CD4-positive, alpha-beta T cell treated with Interleukin-21 for 1 hour (primary cell): ENCODE results near the gene LURAP1L.

Source experiments
- DNase-seq: peaks from one replicate; pipeline ENCODE4 v3.0.0-alpha.2; 2020

The LURAP1L gene

GRCh38 chr9:12813960-12814876 is 39.4 kb downstream of the LURAP1L start:
- no peak for DNase-seq

- no peak for DNase-seq
Observed at GRCh38 chr9:12814877-12815237, 40.0 kb downstream of the LURAP1L start.

DNA sequence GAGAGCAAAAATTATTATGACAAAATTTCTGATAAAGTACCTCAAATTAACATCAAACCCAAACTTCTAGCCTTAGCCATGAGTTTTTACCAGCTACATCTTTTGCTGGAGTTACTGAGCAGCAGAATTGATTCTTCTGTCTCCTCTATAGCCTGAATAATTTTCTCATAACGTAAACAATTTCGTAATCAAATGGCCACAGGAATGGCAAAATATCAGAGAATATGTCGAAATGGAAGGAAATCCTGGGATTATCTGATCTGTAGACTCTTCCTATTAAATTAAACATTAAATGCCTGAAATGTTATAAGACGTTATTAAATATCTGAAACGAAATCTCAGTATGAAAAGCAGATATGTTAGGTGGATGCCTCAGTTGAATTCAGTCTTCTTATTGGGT is 41.1 kb downstream of the LURAP1L start:
- no peak for DNase-seq

DNA sequence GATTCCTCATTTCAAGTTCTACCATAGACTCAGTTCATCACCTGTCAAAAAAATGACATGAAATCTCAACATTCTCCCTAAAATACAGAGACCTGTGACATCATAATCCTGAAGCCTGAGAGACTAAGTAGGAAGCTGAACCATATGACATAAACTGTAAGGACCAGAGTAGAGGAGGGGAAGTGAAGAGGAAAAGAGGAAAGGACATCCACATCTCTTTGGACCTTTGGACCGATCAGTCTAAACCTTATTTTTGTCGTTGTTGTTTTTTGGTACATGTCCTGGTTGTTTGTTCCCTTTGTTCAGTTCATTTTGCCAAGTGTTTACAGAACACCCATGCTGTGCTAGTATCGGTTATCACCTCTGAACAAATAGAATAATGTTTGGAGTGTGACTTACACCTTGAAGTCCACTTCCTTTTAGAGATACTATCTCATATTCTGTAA is 41.9 kb downstream of the LURAP1L start:
- DNase-seq = no peak

DNA sequence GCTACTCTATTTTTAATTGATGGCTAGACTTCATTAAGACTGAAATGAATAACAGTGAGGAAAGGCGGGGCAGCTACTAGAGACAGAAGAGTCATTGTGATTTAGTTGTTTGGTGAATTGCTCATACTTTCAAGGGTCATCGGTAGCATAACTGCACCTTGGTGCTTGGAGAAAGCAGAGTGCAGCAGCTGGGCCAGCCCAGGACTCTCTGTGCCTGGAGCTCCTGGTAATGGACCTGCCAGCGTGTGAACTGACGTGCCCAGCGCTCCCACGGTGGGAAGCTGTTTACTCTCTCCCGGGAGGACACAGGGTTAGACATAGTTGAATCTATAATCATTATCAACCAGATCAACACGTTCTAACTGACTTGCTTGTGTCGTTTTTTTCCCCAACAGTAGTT is 42.9 kb downstream of the LURAP1L start:
- DNase-seq = no peak

GRCh38 chr9:12818431-12819000 is 43.7 kb downstream of the LURAP1L start:
- DNase-seq = no peak

- no peak for DNase-seq
Observed at GRCh38 chr9:12819436-12820185, 44.8 kb downstream of the LURAP1L start.

DNA sequence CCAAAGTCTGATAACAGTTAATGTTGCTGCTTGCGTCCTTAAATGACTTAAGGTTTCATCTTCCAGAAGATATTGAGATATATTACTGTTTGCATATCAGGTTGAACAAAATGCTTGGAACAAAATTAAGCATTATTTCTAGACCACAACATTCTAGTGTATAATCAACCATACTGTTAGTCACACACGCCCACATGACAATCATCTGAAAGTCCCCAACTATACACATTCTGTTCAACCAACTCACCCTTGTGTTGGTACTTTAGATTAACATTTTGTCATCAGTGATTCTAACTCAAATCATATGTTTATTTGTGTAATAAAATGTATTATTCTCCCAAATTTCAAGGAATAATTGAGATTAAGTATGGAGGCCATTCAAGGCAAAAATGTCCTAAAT is 47.3 kb downstream of the LURAP1L start:
- DNase-seq = no peak

- no peak for DNase-seq
Observed at GRCh38 chr9:12826924-12827565, 52.2 kb downstream of the LURAP1L start.

GRCh38 chr9:12833701-12834100 is 58.9 kb downstream of the LURAP1L start:
- DNase-seq = no peak

DNA sequence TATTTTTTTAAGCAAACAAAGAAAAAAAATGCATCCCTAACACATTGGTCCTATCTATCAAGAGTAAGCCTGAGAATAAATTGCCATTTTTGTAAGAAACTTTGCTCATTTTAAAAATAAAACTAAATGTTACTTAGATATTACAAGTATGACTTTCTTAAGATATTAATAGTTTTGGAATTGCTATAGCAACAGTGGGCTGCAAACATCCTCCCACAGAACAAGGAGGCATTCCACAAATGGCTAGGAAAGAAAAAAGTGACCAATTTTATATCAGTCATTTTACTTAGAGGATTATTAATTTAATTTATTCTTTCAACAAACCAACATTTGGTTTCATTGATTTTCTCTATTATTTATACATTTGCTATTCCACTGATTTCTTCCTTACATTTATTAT is 63.7 kb downstream of the LURAP1L start:
- DNase-seq = no peak

DNA sequence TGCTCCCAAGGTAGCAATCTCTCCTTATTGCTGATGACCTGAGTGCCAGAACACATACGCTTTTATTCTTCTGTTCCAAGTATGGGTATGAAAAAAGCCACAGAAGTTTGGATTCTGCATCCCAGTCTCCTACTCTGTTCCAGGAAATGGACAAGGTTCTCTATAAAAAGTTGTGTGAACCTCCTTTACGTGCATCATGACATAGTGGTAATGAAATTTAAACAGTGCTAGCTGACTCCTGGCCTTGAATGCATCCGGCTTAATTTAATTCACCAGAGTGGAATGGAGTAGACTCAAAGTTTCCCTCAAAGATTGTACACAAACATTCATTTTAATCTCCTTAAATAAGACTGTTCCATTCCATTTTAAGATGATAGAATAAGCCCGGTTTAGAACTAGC is 68.9 kb downstream of the LURAP1L start:
- no peak for DNase-seq

DNA sequence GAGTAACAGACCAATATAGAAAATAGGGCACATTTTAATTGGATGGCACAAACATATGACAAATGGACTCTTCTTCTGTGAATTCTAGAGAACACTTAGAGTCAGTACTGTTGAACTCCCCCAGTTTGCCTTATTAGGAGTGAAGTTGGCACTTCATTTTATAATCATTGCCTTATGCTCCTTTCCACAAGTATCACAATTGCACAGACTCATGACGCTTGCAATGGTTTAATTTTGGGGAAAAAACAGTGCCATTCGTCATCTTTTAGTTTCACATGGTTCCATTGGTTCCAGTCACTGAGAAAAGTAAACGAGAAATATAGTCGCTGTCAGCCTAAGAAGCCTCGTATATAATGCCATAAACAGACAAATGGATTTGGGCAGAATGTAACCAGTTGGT is 71.2 kb downstream of the LURAP1L start:
- DNase-seq = no peak

- DNase-seq = no peak
Observed at GRCh38 chr9:12847561-12847960, 72.7 kb downstream of the LURAP1L start.

DNA sequence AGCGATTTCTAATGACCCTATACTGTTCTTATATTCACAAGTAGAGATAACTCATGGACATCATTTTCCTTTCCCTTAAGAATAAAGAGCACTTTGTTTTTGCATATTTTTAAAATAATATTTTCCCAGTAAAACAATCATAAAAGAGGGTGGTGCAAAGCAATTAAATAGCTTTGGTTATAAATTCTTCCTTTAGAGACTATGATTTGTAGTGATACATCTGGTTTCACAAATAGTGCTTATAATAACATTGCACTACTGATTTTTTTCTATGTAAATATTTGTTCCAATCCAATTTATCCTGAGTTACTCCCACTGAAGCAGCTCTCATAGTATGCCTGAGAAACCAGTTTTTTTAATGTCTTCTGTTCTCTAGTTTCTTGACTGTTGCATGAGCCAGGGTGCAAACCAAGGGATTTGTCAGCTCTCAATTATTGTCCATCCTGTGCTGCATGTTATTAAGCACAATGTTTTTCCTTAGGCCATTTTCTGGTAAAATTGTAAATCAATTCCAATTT is 74.7 kb downstream of the LURAP1L start:
- DNase-seq = no peak

GRCh38 chr9:12851341-12852090 is 76.7 kb downstream of the LURAP1L start:
- no peak for DNase-seq

- DNase-seq = no peak
Observed at GRCh38 chr9:12853051-12853450, 78.2 kb downstream of the LURAP1L start.

GRCh38 chr9:12854221-12854620 is 79.4 kb downstream of the LURAP1L start:
- DNase-seq = no peak

DNA sequence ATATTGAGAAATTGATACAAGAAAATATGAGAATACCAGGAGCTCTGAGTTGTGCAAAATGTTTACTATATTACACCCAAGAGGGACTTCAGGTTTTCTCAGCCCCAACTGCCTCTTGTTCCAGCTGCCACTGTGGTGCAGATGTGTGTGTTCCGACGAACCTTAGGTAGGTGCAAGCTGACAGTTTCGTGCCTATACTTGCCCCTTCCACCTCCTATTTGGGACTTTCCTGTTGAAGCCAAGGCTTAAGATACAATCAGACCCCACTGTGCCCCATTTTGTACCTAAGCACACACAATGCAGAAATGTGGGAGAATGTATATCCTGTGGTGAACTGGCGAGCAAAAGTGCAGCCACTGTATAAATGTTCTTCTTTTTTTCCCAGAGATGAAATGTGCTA is 80.2 kb downstream of the LURAP1L start:
- no peak for DNase-seq

DNA sequence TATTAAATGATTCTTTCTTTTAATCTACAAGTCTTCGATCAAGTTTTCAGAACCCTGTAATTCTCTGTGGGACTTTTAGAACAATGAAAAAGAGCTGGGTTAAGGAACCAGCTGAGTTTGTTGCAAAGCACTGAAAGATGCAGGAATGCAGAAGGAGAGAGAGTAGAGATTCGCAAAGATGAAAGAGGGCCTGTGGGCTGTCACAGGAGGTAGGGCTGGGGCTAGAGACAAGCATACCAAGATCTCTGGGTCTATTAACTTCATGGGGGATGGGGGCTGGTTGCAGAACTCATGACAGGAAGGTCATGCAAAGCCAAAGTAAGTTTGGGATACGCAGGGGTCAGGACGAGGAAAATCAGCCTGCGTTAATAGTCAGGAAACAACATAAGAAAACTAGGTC is 81.8 kb downstream of the LURAP1L start:
- DNase-seq = no peak

DNA sequence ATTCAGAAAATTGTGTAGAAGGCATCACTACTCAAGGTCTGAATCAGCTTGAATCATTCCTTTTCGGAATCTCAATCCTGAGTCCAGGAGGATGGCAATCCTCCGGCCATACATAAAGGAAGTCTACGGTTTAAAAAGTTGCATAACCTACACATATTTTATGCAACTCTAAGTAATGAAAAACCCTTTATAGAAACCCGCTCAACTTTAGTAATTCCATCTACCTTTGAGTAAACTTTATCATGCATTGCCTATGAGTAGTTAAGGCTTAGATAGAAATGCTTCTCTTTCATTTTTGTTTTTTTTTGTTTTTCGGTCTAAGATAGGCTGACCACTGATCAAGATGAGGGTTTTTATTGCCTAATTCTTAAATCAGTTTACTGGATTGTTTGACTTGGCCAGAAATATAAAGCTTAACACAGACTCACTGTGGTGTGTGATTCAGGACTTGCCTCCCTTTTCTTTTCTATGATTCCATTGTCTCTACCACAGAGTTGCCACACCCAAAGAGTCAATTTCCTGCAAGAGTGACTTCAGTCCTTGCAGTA is 85.0 kb downstream of the LURAP1L start:
- DNase-seq = no peak

DNA sequence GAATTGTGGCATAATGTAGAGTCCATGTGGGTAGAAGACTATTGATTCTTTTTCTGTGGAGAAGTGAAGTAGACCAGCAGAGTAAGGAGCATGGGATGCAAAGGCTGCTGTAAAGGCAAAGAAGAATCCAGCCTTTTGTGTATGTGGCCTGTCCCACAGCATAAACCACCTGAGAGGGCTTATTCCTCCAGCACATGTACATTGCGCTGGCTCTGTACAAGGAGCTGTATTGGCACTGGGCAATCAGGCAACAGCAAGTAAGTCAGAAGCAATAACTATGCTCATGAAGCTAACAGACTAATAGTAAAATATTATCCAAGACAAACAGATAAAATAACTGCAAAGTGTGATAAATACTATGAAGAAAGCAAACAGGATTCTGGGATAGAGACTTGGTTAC is 86.2 kb downstream of the LURAP1L start:
- DNase-seq = no peak
